ENCODE measurements around the gene MEAF6. TPM values are rescaled to one million over a fixed set of nuclear protein-coding genes. Genes with fewer than 3 reads are reported as not detected.

The MEAF6 gene
- total and polyA plus RNA-seq, 2 donors (not counting 1 experiment from before 2014, with no cell fraction given), result 49.4 to 56.0 TPM

GRCh38 chr1:37478451-37478881, 36.1 kb downstream of the MEAF6 start:
- Histone ChIP-seq H3K9me3 (ENCODE audit: control insufficient read depth, insufficient read depth, low read depth, low read length) (no peaks in the 10 kb centered on the region), H3K27ac (ENCODE audit: insufficient read depth, low read length) (peak overlapping the region; percentile 92), H3K4me3 (replicated peaks in 1 of 4; ENCODE audit: control extremely low read depth in 1 of 4, insufficient read depth in 1 of 4, low read depth in 3 of 4, low read length in 4 of 4) (peak overlapping the region in 2 of 4 experiments; percentile 83 to 85), H3K27me3 (ENCODE audit: control insufficient read depth, insufficient read depth, low read length) (no peaks in the 10 kb centered on the region), H3K79me2 (ENCODE audit: control insufficient read depth, insufficient read depth, low read length) (peaks cover 58% of the 10 kb centered on the region), H3K9ac (ENCODE audit: insufficient read depth, low read length) (no peak overlapping the region), H3K4me1 (ENCODE audit: control insufficient read depth, extremely low read depth, insufficient read depth, low read length) (peaks cover 40% of the 10 kb centered on the region), H3K36me3 (ENCODE audit: control insufficient read depth, insufficient read depth, low read length) (peaks cover 31% of the 10 kb centered on the region), H3K4me2 (ENCODE audit: extremely low read depth, insufficient read depth, low read length) (peak overlapping the region; percentile 19), H4K20me1 (ENCODE audit: control insufficient read depth, extremely low read depth, insufficient read depth, low read length) (no peaks in the 10 kb centered on the region), H2AFZ (ENCODE audit: low read length) (no peak overlapping the region)
- TF ChIP-seq CTCF (conservative IDR thresholded peaks at IDR 0.05 in 1 of 2, IDR thresholded peaks at IDR 0.05 in 1 of 2; ENCODE audit: low read depth in 1 of 2, low read length in 2 of 2), result no peak
- no peak for TF ChIP-seq EZH2 (IDR thresholded peaks at IDR 0.05; ENCODE audit: low read length, missing control alignments)
- DNase-seq (ENCODE audit: low read depth in 2 of 2), result peak in 1 of 2 donors; percentile 80

GRCh38 chr1:37477946-37478345, 36.6 kb downstream of the MEAF6 start:
- no peak for DNase-seq (ENCODE audit: low read depth in 2 of 2)
- peak overlapping the region; percentile 79 to 85 (median 82) for H3K4me3 ChIP-seq (replicated peaks in 1 of 4; ENCODE audit: control extremely low read depth in 1 of 4, insufficient read depth in 1 of 4, low read depth in 3 of 4, low read length in 4 of 4)

More at GRCh38 chr1:37477946-37478345, 36.6 kb downstream of the MEAF6 start:
- Histone ChIP-seq H3K27me3 (ENCODE audit: control insufficient read depth, insufficient read depth, low read length) (no peaks in the 10 kb centered on the region), H3K9ac (ENCODE audit: insufficient read depth, low read length) (no peak overlapping the region), H4K20me1 (ENCODE audit: control insufficient read depth, extremely low read depth, insufficient read depth, low read length) (no peaks in the 10 kb centered on the region), H3K36me3 (ENCODE audit: control insufficient read depth, insufficient read depth, low read length) (peaks cover 30% of the 10 kb centered on the region), H3K27ac (ENCODE audit: insufficient read depth, low read length) (peak overlapping the region; percentile 92), H3K4me1 (ENCODE audit: control insufficient read depth, extremely low read depth, insufficient read depth, low read length) (peaks cover 44% of the 10 kb centered on the region), H3K4me2 (ENCODE audit: extremely low read depth, insufficient read depth, low read length) (peak overlapping the region; percentile 99), H2AFZ (ENCODE audit: low read length) (no peak overlapping the region), H3K79me2 (ENCODE audit: control insufficient read depth, insufficient read depth, low read length) (peaks cover 58% of the 10 kb centered on the region), H3K9me3 (ENCODE audit: control insufficient read depth, insufficient read depth, low read depth, low read length) (no peaks in the 10 kb centered on the region)
- no peak for TF ChIP-seq CTCF (conservative IDR thresholded peaks at IDR 0.05 in 1 of 2, IDR thresholded peaks at IDR 0.05 in 1 of 2; ENCODE audit: low read depth in 1 of 2, low read length in 2 of 2)
- no peak for TF ChIP-seq EZH2 (IDR thresholded peaks at IDR 0.05; ENCODE audit: low read length, missing control alignments)

Measured in fibroblast of lung (primary cell).